Activated gamma-delta T cell treated with Interleukin-2 at 50 U/mL for 16 hours (primary cell): ENCODE results near the gene TRIM71.

Experiments
- DNase-seq: peaks from one replicate; pipeline ENCODE4 v3.0.0-alpha.2; 2020

TRIM71 gene

GRCh38 chr3:32946973-32947788 lies 129.4 kb downstream of the TRIM71 start:
- DNase-seq, result no peak
